Kidney (tissue), 14 donors: ENCODE measurements around the gene RASA3. TPM values are rescaled to one million over a fixed set of nuclear protein-coding genes. Genes with fewer than 3 reads are reported as not detected.

Experiments
- DNase-seq, 5 donors: peaks; one replicate each; pipeline ENCODE4 v3.0.0-alpha.2; 2013 to 2020
- FAIRE-seq: peaks from 2 replicates; lab custom pipeline; 2012; peaks lifted over from hg19 to GRCh38; lab: Jason Lieb, UNC
- H3K27ac ChIP-seq, 2 donors: one replicate each; pipeline ENCODE4 v1.7.0; 2013; ENCODE audit warnings: low read depth in 2 of 2, low read length in 2 of 2, inconsistent platforms in 1 of 2
- H3K27me3 ChIP-seq: one replicate; pipeline ENCODE4 v1.7.1; 2013; ENCODE audit warnings: low read length, inconsistent platforms; ENCODE audit not compliant: control insufficient read depth, insufficient read depth
- H3K36me3 ChIP-seq, 3 donors: one replicate each; pipeline versions ENCODE4 v1.7.0 to v1.7.1; 2013; ENCODE audit warnings: low read length in 3 of 3, control low read depth in 1 of 3, inconsistent platforms in 1 of 3; ENCODE audit not compliant: insufficient read depth in 3 of 3, control insufficient read depth in 2 of 3
- H3K4me1 ChIP-seq, 3 donors: one replicate each; pipeline versions ENCODE4 v1.7.0 to v1.7.1; 2013; ENCODE audit warnings: low read length in 3 of 3, inconsistent platforms in 1 of 3, low read depth in 1 of 3; ENCODE audit not compliant: control insufficient read depth in 2 of 3, insufficient read depth in 2 of 3
- H3K4me3 ChIP-seq, 3 donors: one replicate each; pipeline versions ENCODE4 v1.7.0 to v1.8.1; 2013; ENCODE audit warnings: low read length in 3 of 3, control low read depth in 1 of 3, inconsistent platforms in 1 of 3
- H3K9ac ChIP-seq, 3 donors: one replicate each; pipeline versions ENCODE4 v1.7.0 to v1.7.1; 2013; ENCODE audit warnings: low read length in 3 of 3, control low read depth in 1 of 3, inconsistent platforms in 1 of 3
- H3K9me3 ChIP-seq, 3 donors: one replicate each; pipeline versions ENCODE4 v1.7.0 to v1.7.1; 2013; ENCODE audit warnings: low read length in 3 of 3, control low read depth in 1 of 3, inconsistent platforms in 1 of 3; ENCODE audit not compliant: control insufficient read depth in 2 of 3, insufficient read depth in 1 of 3
- intact Hi-C: fragments of 100-400 bp; cut with DNase I; formaldehyde crosslinking; loops from one replicate; pipeline ENCODE4 v1.11.1; 2022
- polyA plus RNA-seq: library from polyadenylated mRNA; stranded (reverse); fragments of 350-450 nt; fragmentation: Illumina TruSeq; extraction: RNeasy Lipid Tissue Mini Kit (QIAGEN cat#74804); gene quantifications from one replicate; pipeline ENCODE4 v1.2.3, GENCODE V29; 2014; ENCODE audit warnings: low read depth, low replicate concordance; ENCODE audit not compliant: insufficient read depth
- total RNA-seq: library from RNA; stranded (reverse); fragmentation: NEBNext Ultra II Directional; extraction: Animal tissue kit (Norgen Biotek cat#: 25700); gene quantifications from one replicate; pipeline ENCODE4 v1.2.1, GENCODE V29; 2021
- TF ChIP-seq, protein P1 (sequence below): IDR thresholded peaks from 3 replicates; pipeline ENCODE4 v1.5.1; 2012; ENCODE audit warnings: mild to moderate bottlenecking, moderate library complexity, borderline replicate concordance; ENCODE audit not compliant: insufficient read depth; ENCODE audit errors: extremely low read depth
- donor health status: control.
- donor health status: control.
- donor health status: control.
- donor health status: control.
- donor health status: control.
- donor health status: DM: yes; HTN: yes; CAD: no.
- donor health status: Normal renal cell carcinoma (clear cell type).

Gene RASA3
- total and polyA plus RNA-seq, 2 donors from 2014 or later = 4.2 to 28.8 TPM

DNA sequence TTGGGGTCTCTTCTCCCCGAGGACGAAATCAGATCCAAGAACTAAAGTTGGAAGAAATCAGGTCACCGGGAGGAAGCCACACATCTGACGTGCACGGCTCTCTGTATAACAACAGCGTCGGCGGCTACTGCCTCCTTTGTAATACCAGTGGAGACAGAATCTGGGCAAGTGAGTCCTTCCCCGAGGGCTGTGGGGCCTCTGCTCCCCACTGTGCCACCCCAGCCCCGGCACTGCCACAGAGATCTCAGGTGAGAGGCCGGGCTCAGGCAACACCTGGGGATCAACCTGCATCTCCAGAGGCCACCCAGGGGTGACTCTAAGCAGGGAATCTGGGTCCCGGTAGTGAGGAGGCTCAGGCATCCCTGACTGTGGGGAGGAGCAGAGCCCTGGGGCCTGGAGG, 124.9 kb downstream of the RASA3 start:
- no peaks in the 10 kb centered on the region for H3K4me1 ChIP-seq
- H3K9ac ChIP-seq = no peak overlapping the region
- TF ChIP-seq, protein P1, sequence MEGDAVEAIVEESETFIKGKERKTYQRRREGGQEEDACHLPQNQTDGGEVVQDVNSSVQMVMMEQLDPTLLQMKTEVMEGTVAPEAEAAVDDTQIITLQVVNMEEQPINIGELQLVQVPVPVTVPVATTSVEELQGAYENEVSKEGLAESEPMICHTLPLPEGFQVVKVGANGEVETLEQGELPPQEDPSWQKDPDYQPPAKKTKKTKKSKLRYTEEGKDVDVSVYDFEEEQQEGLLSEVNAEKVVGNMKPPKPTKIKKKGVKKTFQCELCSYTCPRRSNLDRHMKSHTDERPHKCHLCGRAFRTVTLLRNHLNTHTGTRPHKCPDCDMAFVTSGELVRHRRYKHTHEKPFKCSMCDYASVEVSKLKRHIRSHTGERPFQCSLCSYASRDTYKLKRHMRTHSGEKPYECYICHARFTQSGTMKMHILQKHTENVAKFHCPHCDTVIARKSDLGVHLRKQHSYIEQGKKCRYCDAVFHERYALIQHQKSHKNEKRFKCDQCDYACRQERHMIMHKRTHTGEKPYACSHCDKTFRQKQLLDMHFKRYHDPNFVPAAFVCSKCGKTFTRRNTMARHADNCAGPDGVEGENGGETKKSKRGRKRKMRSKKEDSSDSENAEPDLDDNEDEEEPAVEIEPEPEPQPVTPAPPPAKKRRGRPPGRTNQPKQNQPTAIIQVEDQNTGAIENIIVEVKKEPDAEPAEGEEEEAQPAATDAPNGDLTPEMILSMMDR = no peak
- peaks cover 0 to 6% (median 0%) of the 10 kb centered on the region in 3 donors for H3K36me3 ChIP-seq
- H3K27me3 ChIP-seq = no peaks in the 10 kb centered on the region
- no peak overlapping the region for H3K27ac ChIP-seq
- no peak overlapping the region for H3K4me3 ChIP-seq
- DNase-seq (peak in 1 of 5 donors; percentile 49), FAIRE-seq (no peak)
- H3K9me3 ChIP-seq = no peaks in the 10 kb centered on the region
- intact Hi-C loops = no loop called here

DNA sequence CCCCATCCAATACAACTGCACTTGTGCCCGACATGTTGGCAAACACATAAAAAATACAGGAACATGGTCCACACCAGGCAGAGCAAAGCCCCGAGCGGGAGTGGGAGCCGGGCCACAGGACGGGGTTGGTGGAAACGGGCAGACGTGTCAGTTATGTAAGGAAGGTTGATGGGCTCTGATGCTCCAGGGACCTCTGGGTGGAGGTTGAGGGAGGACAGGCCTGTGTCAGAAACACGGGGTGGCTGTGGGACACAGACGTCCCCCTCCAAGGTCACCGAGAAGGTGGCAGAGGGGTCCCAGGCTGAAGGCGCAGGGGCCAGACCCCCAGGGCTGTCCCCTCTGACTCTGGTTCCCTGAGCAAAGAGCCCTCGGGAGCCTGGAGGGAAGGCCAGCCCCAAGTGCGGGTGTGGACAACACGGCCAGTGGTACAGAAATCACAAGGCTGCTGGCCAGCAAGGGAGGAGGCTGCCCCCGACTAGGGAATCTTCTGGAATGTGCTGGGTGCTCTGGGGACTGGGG, 127.2 kb downstream of the RASA3 start:
- H3K4me1 ChIP-seq = no peaks in the 10 kb centered on the region
- no peaks in the 10 kb centered on the region for H3K9me3 ChIP-seq
- FAIRE-seq = no peak
- intact Hi-C loops = no loop called here
- DNase-seq = peak in 1 of 5 donors; percentile 44
- H3K4me3 ChIP-seq = no peak overlapping the region
- H3K27me3 ChIP-seq = no peaks in the 10 kb centered on the region
- H3K27ac ChIP-seq = no peak overlapping the region
- TF ChIP-seq, protein P1 = no peak
- H3K9ac ChIP-seq = no peak overlapping the region
- peaks cover 0 to 6% (median 0%) of the 10 kb centered on the region in 3 donors for H3K36me3 ChIP-seq

- no peak overlapping the region for H3K9ac ChIP-seq
- no peak overlapping the region for H3K4me3 ChIP-seq
- no peaks in the 10 kb centered on the region for H3K27me3 ChIP-seq
- peaks cover 0 to 6% (median 0%) of the 10 kb centered on the region in 3 donors for H3K36me3 ChIP-seq
- TF ChIP-seq, protein P1 = no peak
- H3K27ac ChIP-seq = no peak overlapping the region
- FAIRE-seq (no peak), DNase-seq (peak in 1 of 5 donors; percentile 63)
- no peaks in the 10 kb centered on the region for H3K4me1 ChIP-seq
- intact Hi-C loops = no loop called here
- no peaks in the 10 kb centered on the region for H3K9me3 ChIP-seq
Observed at GRCh38 chr13:114004420-114005205, 127.8 kb downstream of the RASA3 start.
